Measurements from ENCODE around the gene SLC47A2. TPM values are rescaled to one million over a fixed set of nuclear protein-coding genes. Genes with fewer than 3 reads are reported as not detected.

SLC47A2 gene
- total RNA-seq, 1 donor: not detected

- Histone ChIP-seq H3K4me1 (ENCODE audit: insufficient read depth, low read length) (peaks cover 55% of the 10 kb centered on the region), H2AFZ (ENCODE audit: low read length) (peak overlapping the region; percentile 93), H3K79me2 (ENCODE audit: insufficient read depth, low read length) (peaks cover 31% of the 10 kb centered on the region), H3K36me3 (ENCODE audit: insufficient read depth, low read length) (no peaks in the 10 kb centered on the region), H3K4me2 (ENCODE audit: insufficient read depth, low read length) (peak overlapping the region; percentile 89), H3K4me3 (ENCODE audit: insufficient read depth, low read length) (peak overlapping the region; percentile 90), H4K20me1 (ENCODE audit: insufficient read depth, low read length) (peaks cover 14% of the 10 kb centered on the region), H3K9me3 (ENCODE audit: low read depth, low read length) (no peaks in the 10 kb centered on the region), H3K27ac (ENCODE audit: low read depth, low read length) (peak overlapping the region; percentile 93), H3K27me3 (ENCODE audit: insufficient read depth, low read length) (no peaks in the 10 kb centered on the region)
- no peak for DNase-seq (ENCODE audit: insufficient read length, low spot score, missing footprints)
- TF ChIP-seq, protein P1, sequence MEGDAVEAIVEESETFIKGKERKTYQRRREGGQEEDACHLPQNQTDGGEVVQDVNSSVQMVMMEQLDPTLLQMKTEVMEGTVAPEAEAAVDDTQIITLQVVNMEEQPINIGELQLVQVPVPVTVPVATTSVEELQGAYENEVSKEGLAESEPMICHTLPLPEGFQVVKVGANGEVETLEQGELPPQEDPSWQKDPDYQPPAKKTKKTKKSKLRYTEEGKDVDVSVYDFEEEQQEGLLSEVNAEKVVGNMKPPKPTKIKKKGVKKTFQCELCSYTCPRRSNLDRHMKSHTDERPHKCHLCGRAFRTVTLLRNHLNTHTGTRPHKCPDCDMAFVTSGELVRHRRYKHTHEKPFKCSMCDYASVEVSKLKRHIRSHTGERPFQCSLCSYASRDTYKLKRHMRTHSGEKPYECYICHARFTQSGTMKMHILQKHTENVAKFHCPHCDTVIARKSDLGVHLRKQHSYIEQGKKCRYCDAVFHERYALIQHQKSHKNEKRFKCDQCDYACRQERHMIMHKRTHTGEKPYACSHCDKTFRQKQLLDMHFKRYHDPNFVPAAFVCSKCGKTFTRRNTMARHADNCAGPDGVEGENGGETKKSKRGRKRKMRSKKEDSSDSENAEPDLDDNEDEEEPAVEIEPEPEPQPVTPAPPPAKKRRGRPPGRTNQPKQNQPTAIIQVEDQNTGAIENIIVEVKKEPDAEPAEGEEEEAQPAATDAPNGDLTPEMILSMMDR (IDR thresholded peaks at IDR 0.05; ENCODE audit: extremely low read depth, low read depth, low read length): no peak
Observed at GRCh38 chr17:19649274-19649541, 67.2 kb downstream of the SLC47A2 start.

GRCh38 chr17:19648475-19649273 lies 67.7 kb downstream of the SLC47A2 start, which contains the start of gene ALDH3A2:
ALDH3A2 (plus strand) TSS chr17:19648751; CDS start chr17:19648972, 221 bp downstream.
- DNase-seq (ENCODE audit: insufficient read length, low spot score, missing footprints): peak; percentile 99
- no peaks in the 10 kb centered on the region for H3K36me3 ChIP-seq (ENCODE audit: insufficient read depth, low read length)
- H2AFZ ChIP-seq (ENCODE audit: low read length): peak within 1 kb of the TSS; percentile 96
- H4K20me1 ChIP-seq (ENCODE audit: insufficient read depth, low read length): peaks cover 14% of the 10 kb centered on the region
- peak within 1 kb of the TSS; percentile 90 for H3K4me3 ChIP-seq (ENCODE audit: insufficient read depth, low read length)
- no peaks in the 10 kb centered on the region for H3K9me3 ChIP-seq (ENCODE audit: low read depth, low read length)
- peaks cover 55% of the 10 kb centered on the region for H3K4me1 ChIP-seq (ENCODE audit: insufficient read depth, low read length)
- TF ChIP-seq, protein P1 (IDR thresholded peaks at IDR 0.05; ENCODE audit: extremely low read depth, low read depth, low read length): no peak
- peak within 1 kb of the TSS; percentile 93 for H3K27ac ChIP-seq (ENCODE audit: low read depth, low read length)
- H3K27me3 ChIP-seq (ENCODE audit: insufficient read depth, low read length): no peaks in the 10 kb centered on the region
- H3K79me2 ChIP-seq (ENCODE audit: insufficient read depth, low read length): peaks cover 31% of the 10 kb centered on the region
- peak within 1 kb of the TSS; percentile 89 for H3K4me2 ChIP-seq (ENCODE audit: insufficient read depth, low read length)

DNA sequence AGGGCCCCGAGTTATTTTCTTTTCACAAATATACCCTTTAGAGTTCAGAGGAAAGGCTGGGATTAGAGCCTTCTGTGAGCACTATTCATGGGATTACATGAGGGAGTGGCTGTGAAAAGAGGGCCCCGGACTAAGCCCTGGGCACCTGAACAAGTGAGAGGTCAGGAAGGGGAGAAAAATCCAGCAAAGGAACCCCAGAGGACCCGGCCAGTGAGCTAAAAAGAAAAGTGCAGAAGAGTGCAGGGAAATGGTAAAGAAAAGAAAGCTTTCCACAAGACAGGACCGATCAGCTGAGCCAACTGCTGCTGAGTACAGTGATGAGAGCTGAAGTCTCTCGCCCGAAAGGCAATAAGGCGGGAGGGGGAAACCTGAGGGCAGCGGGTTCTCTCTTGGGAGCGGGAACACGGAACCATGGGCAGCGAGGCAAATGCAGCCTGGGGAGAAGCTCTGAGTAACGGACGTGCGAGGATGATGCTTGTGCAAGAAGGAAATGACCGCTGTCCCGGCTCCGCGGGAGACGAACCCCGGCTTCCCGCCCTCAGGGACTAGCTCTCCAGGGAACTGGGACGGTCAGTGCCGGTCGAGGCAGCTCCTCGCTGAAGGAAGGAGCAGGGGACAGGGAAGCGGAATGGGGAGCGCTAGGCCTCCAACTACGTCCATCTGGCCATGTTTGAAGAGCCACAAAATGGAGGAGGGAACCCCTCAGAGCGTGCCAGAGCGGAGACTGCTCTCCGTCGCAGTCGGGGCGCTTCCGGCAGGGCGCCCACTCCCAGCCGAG lies 68.5 kb downstream of the SLC47A2 start:
- H3K9me3 ChIP-seq (ENCODE audit: low read depth, low read length): no peaks in the 10 kb centered on the region
- peak overlapping the region; percentile 90 for H3K4me3 ChIP-seq (ENCODE audit: insufficient read depth, low read length)
- H3K36me3 ChIP-seq (ENCODE audit: insufficient read depth, low read length): no peaks in the 10 kb centered on the region
- H3K4me1 ChIP-seq (ENCODE audit: insufficient read depth, low read length): peaks cover 55% of the 10 kb centered on the region
- H3K27me3 ChIP-seq (ENCODE audit: insufficient read depth, low read length): no peaks in the 10 kb centered on the region
- H2AFZ ChIP-seq (ENCODE audit: low read length): peak overlapping the region; percentile 96
- peak; percentile 87 for DNase-seq (ENCODE audit: insufficient read length, low spot score, missing footprints)
- H3K27ac ChIP-seq (ENCODE audit: low read depth, low read length): peak overlapping the region; percentile 93
- H3K4me2 ChIP-seq (ENCODE audit: insufficient read depth, low read length): peak overlapping the region; percentile 89
- H3K79me2 ChIP-seq (ENCODE audit: insufficient read depth, low read length): peaks cover 31% of the 10 kb centered on the region
- TF ChIP-seq, protein P1 (IDR thresholded peaks at IDR 0.05; ENCODE audit: extremely low read depth, low read depth, low read length): no peak
- H4K20me1 ChIP-seq (ENCODE audit: insufficient read depth, low read length): peaks cover 14% of the 10 kb centered on the region

Measured in osteoblast (primary cell).